OCI-LY1 (cell line): Measurements from ENCODE around the gene PHF2.

ENCODE experiments used
- EZH2 ChIP-seq: fragments of 200-600 bp; sonication (generic), shearing (Covaris generic); IDR thresholded peaks from 2 replicates; pipeline ENCODE4 v1.8.0; 2017; ENCODE audit warnings: borderline replicate concordance, mixed run types, mild to moderate bottlenecking, antibody characterized with exemption, low read length, moderate library complexity, mixed read lengths
- TF ChIP-seq, protein P1 (sequence below): fragments of 200-600 bp; sonication (generic), shearing (Covaris generic); IDR thresholded peaks from 2 replicates; pipeline ENCODE4 v1.5.1; 2017; ENCODE audit warnings: mild to moderate bottlenecking, antibody characterized with exemption, low read length, moderate library complexity, mixed read lengths

- TF ChIP-seq, protein P1, sequence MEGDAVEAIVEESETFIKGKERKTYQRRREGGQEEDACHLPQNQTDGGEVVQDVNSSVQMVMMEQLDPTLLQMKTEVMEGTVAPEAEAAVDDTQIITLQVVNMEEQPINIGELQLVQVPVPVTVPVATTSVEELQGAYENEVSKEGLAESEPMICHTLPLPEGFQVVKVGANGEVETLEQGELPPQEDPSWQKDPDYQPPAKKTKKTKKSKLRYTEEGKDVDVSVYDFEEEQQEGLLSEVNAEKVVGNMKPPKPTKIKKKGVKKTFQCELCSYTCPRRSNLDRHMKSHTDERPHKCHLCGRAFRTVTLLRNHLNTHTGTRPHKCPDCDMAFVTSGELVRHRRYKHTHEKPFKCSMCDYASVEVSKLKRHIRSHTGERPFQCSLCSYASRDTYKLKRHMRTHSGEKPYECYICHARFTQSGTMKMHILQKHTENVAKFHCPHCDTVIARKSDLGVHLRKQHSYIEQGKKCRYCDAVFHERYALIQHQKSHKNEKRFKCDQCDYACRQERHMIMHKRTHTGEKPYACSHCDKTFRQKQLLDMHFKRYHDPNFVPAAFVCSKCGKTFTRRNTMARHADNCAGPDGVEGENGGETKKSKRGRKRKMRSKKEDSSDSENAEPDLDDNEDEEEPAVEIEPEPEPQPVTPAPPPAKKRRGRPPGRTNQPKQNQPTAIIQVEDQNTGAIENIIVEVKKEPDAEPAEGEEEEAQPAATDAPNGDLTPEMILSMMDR, result no peak
- TF ChIP-seq EZH2, result no peak
Measured at GRCh38 chr9:93574900-93575795, 1.2 kb upstream of the PHF2 start.
